Heart left ventricle (tissue), 13 donors: ENCODE data around the gene EIF4H.

ENCODE experiments used
- POLR2A ChIP-seq, 2 donors: fragments of 450-650 bp; IDR thresholded peaks; one replicate each; pipeline ENCODE4 v1.6.1; 2017; ENCODE audit warnings: antibody characterized with exemption in 2 of 2, mild to moderate bottlenecking in 2 of 2, moderate library complexity in 2 of 2
- TF ChIP-seq, protein P1 (sequence below), 12 donors: fragments of 200-600 bp; sonication (generic) in 4 of 12; IDR thresholded peaks; one replicate each; pipeline versions ENCODE4 v1.5.0 to v1.8.0; 2018 to 2022; ENCODE audit warnings: antibody characterized with exemption in 12 of 12, mild to moderate bottlenecking in 5 of 12
- donor health status: ischemic (EF 13 %, LVEDD 7.1; RV severe dilation, severe dysfunction).
- donor health status: DM: no; HTN: yes; CAD: no.
- donor health status: DM: no; HTN: no; CAD: no.
- donor health status: ischemic (EF 25% LVEDD 6.9; RV normal size, moderate dysfunction).
- donor health status: ischemic (EF 25% LVEDD 5.7; RV mildly dilated, moderate dysfunction).
- donor health status: ischemic (EF 35%, LVEDD 5.7; RV mildly dilated, moderate dysfunction).
- donor health status: nonischemic (EF 11% LVEDD 7.7; RV severe dilation, severe dysfunction).
- donor health status: DM: yes; HTN: yes; CAD: no.
- donor health status: PGD.
- donor health status: ischemic (EF 29% LVEDD 5.4; RV normal size, mild dysfunction).
- donor health status: nonischemic (EF 23%, LVEDD 6.1; RV moderate dilation, normal function).

DNA sequence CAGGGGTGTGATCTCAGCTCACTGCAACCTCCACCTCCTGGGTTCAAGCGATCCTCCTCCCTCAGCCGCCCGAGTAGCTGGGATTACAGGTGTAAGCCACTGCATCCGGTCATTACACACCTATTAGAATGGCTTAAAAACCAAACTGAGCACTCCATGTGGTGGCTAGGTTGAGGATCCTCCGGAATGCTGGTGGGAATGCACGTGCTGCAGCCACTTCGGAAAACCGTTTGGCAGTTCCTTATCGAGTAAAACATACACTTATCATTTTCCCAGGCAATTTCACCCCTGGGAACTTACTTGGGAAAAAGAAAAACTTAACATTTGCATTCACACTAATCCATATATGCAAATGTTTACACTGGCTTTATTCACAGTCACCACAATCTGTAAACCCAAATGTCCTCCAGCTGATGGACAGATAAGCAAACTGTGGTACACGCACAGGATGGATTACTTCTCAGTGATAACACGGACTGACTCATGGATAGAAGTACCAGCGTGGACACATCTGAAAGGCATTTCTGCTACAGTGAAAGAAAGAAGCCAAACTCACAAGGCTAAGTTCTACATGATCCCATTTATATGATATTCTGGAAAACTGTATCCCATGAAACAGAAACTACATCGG, 59.6 kb downstream of the EIF4H start:
- TF ChIP-seq, protein P1, sequence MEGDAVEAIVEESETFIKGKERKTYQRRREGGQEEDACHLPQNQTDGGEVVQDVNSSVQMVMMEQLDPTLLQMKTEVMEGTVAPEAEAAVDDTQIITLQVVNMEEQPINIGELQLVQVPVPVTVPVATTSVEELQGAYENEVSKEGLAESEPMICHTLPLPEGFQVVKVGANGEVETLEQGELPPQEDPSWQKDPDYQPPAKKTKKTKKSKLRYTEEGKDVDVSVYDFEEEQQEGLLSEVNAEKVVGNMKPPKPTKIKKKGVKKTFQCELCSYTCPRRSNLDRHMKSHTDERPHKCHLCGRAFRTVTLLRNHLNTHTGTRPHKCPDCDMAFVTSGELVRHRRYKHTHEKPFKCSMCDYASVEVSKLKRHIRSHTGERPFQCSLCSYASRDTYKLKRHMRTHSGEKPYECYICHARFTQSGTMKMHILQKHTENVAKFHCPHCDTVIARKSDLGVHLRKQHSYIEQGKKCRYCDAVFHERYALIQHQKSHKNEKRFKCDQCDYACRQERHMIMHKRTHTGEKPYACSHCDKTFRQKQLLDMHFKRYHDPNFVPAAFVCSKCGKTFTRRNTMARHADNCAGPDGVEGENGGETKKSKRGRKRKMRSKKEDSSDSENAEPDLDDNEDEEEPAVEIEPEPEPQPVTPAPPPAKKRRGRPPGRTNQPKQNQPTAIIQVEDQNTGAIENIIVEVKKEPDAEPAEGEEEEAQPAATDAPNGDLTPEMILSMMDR (IDR thresholded peaks at IDR 0.05): no peak
- no peak for TF ChIP-seq POLR2A (IDR thresholded peaks at IDR 0.05)
